Measurements from ENCODE around the gene NECTIN4.
"Not testable (repeated sequence)": the region's sequence is repeated elsewhere in the genome, so short reads cannot be mapped to it uniquely, and the experiment has no call there.

NECTIN4 gene

DNA sequence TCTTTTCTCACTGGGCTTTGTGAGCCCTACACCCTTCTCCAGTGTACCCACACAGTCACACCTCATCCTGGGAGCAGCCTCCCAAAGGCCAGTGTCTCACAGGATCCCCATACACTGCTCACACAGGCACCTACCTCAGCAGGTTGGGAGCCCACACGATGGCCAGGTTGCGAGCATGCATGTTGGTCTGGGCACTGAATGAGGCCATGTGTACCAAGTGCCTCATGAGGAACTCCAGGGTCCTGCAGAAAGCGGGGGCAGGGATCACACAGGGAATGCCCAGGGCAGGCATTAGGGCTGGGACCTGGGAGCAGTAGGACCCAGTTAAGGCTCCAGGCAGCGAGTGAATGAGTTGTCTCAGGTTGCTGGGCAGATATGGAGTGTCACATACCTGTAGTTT is 35.1 kb downstream of the NECTIN4 start:
- no peak for DNase-seq (ENCODE audit: low read depth)

DNA sequence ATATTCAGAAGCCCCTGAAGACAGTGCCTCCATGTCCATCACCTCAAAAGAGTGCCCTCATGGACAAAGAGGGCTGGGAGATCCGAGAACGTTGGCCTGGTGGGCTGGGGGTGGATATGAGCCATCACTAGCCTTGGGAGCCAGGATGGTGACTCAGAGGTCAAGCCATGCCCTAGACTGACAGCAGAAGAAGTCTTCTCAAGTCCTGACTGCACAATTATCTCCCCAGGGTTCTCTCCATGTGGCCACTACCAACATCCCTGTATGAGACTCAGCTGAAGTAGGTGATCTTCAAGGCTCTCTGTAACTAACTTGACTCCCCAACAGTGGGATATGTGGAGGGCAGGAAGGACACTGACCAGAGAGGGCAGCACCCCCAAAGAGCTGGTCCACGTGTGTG is 36.5 kb downstream of the NECTIN4 start:
- DNase-seq (ENCODE audit: low read depth) = no peak

DNA sequence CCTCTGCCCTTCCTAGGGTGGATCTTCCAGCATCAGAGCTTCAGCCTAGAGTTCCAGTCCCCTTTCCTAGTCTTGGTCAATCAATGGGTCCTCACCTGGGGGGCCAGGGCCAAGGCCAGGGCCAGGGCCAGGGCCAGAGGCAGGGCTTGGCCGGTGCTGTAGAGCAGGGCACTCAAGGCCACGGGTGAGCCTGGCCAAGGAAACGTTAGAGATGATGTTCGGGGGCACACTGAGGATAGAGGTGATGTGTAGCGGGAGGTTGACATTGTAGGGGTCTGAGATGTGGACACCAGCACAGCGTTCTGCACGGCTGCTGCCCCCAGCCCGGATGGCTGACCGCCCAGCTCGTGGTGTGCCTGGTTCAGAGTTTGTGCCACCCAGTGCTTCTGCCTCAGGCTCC is 38.1 kb downstream of the NECTIN4 start:
- DNase-seq (ENCODE audit: low read depth) = no peak

DNA sequence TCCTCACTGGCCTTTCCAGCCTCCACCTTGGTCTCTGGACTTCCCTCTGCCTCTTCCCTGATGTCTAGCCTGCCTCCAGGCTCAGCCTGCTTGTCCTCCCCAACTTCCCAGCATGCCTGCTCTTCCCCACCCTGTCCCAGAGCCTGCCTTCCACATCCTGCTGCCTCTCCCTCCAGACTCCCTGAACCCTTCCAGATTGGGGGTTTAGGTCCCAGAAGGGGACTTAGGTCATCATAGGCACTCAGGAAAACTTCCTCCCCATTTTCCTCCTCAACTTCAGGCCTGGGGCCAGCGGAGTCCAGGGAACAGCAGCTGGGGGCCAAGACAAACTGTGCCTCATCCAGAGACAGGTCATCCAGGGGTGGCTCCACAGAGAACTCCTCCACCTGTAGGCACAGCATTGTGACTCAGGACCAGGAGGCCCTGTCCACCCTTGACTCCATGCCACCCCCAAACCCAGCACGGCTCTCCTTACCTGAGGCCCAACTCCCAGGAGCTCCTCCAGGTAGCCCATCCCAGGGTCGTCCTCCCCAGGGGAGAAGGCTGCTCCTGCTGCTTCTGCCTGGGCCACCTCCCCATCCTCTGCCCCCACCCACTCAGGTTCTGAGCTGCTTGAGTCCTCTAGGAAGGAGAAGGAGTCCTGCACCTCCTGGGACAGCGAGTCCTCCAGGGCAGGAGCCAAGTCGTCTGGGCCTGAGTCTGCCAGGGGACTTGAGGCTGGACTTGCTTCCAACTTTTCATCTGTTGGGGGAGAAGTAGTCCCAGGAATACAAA is 40.2 kb downstream of the NECTIN4 start:
- no peak for DNase-seq (ENCODE audit: low read depth)

DNA sequence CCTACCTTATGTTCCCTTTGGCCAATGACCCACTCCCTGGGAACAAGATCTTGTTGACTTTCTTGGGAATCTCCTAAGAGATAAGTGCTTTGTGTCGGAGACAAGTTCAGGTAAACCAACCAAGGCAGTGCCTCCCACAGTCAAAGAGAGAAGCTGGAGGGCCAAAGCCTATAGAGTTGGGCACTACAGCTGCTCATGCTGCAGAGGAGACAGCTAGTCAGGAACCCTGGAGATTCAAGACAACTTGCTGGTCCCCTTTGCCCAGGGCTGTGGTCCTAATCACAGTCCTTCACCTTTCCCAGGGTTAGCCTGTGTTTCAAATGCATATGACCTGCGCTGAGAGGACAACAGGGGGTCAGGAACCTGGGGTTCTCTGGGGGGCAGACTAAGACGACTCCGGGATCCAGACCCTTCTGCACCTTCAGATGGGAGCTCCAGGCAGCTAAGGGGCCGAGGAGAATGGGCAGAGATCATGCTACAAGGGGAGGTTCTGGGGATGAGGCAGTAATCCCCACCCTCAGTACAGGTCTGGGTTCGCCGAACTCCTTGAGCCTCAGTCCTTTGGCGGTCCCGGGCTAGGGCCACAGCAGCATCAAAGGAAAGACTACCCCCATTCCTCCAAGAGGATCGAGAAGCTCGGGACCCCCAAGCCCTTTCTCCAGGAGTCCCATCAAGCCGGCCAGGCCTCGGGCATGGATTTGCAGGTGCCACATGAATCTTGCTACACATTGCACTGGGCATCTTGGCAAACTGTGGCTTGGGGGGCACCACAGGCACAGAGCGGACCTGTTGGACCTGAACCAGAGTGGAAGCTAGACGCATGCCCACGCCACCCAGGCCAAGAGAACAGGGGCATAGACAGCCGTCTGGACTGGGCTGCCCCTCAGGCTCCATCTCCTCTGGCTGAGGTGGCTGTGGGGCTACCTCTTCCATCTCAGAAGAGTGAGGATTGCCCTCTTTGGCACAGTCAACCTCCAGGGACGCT is 41.6 kb downstream of the NECTIN4 start:
- DNase-seq (ENCODE audit: low read depth) = no peak

DNA sequence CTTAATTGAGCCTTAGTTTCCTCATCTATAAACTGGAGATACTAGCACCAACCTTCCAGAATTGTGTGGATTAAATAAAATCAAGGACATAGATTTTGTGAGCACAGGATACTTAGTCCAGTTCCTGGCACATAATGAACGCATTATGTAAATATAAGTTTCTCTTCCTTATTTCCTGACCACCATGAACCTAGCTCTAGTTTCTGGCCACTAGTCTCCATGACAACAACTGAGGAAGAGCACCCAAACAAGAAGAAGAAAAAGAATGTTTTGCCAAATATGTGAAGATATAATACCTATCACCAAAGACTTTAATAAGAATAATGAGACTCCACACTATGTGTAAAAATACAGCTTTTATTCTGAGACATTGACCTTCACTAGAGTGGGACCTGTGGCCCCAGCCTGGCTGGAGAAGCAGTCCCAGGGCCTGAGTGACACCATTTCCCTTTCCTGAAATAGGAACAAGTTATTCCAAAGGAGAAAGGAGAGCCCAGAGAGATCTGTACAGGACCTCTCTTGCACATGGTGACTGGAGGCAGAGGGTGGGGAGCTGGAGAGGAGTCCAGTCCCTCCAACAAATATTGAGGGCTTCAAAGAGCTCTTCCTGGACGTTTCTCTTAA is 42.6 kb downstream of the NECTIN4 start:
- DNase-seq (ENCODE audit: low read depth) = no peak

DNA sequence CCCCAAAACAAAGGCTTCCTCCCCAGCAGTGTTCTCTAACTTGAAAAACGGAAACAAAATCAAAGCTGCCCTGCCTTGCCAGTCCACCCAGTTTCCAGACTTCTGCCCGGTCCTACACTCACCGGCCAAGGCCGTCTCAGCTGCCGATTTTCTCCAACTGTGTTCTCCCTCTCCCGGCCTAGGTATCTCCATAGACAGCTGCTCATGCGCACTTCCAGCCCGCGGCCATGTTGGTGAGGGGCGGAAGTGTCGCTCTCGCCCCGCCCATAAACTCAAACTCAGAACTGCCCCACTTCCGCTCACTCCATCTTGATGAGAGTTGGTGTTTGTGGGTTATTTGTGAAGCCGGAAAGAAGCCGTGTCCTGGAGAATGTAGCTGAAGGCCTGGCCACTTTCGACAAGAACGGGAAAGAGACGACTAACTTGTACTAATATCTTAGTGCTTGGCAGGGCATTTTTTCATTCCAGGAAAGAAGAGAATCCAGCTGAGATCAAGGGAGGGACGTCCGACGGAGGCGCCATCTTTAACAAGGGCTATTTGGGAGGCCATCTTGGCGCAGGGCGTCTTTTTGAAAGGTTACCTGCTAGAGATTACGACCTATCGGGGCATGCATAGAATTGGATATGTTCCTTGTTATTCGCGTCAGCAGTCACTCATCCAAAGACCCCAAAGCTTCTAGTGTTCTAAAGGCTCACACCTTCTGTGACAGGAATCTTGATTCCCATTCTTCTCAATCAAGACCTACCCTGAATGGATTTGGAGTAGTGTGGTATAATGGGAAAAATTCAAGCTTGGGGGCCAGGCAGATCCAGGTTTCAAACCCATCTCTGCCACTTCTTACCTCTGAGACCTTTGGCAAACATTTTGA is 43.4 kb downstream of the NECTIN4 start, which contains the start of gene USF1:
TSS of gene USF1 (minus strand) at position 242 of the 869 bp plus-strand sequence. CDS start 2,702 bp downstream, outside the sequence.
- peak; percentile 90 for DNase-seq (ENCODE audit: low read depth)

DNA sequence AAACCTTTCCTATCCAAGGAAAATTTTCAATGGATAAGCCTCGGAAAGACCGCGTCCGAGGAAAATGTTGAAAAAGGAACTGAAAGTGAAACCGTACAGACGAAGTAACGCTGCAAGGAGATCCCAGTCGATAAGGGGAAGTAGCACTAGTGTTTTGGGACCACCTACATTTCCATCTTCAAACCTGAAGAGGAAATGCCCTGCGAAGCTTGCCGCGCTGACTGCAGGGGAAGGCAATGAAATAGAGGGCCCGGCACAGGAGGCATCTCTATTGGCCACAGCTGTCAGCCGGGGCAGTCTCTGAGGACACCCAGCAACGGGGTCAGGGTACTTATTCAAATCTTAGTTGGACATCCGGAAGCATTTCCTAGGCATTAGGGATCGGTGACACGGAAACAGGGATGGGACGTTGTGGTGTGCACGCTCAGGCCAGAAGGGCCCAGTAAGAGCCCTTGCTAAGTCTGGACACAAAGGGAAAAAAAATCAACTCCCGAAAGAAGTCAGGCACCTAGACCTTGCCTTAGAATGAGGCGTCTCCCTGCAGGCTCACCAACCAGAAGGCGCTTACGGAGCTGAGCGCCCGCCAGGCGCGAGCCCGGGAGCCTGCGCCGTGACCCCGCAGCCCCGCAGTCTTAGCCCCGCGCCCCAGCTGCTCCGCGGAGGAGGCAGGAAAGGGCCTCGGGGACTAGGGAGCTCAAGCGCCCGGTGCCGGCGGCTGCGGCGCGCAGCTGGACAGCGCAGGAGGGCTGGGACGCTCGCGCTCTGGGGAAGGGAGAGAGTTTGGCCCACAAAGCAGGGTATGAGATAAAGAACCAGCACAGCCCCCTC is 44.2 kb downstream of the NECTIN4 start:
- DNase-seq (ENCODE audit: low read depth) = peak; percentile 49

DNA sequence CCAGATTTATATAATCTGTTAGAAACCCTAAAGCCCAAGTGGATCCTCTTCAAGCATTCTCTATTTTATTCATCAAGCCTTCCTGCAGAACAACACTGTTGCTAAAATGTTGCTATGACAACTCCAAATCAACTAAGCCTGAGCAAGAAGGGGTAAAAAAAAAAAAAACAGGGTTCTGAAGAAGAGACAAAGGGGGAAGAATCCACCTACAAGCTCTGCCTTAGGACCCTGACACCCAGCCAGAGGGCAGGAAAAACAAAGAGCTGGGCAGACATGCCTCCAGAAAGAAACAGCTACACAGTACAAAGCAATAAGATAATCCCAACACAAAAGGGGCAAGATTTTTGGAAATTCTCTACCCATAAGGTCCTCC is 44.8 kb downstream of the NECTIN4 start:
- no peak for DNase-seq (ENCODE audit: low read depth)

DNA sequence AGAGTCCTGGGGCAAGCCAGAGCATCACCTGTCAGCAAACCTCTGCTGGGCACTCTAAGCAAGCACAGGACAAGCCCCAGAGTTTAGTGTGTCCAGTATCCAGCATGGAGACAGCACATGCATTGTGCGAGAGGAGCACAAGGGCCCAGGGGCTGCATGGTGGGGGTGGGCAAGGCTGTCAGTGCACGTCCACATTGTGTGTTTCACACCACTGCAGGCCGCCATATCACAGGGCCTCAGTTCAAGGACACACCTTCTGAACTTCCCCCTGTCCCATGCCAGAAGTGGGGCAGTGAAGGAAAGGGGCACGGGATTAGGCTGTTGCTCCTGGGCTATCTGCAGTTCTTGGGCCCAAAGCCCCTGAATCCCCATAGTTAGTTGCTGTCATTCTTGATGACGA is 49.8 kb downstream of the NECTIN4 start:
- DNase-seq (ENCODE audit: low read depth) = no peak

DNA sequence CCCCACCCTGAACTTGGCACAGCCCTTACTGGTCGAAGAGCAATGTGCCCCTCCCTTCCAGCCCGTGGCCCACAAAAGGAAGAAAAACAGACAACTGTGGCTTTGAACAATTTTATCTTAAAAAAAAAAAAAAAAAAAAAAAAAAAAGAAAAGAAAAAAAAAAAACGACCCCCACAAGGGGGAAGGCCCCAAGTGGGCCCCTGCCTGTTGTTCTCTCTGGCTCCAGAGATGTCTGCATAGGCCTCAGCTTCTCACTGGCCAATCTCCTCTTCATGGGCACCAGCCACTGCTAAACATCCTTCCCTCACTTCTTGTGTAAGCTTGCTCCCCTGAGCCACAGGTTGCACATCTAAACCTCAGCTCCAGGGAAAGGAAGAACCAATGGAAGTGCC is 50.2 kb downstream of the NECTIN4 start:
- no peak for DNase-seq (ENCODE audit: low read depth)

DNA sequence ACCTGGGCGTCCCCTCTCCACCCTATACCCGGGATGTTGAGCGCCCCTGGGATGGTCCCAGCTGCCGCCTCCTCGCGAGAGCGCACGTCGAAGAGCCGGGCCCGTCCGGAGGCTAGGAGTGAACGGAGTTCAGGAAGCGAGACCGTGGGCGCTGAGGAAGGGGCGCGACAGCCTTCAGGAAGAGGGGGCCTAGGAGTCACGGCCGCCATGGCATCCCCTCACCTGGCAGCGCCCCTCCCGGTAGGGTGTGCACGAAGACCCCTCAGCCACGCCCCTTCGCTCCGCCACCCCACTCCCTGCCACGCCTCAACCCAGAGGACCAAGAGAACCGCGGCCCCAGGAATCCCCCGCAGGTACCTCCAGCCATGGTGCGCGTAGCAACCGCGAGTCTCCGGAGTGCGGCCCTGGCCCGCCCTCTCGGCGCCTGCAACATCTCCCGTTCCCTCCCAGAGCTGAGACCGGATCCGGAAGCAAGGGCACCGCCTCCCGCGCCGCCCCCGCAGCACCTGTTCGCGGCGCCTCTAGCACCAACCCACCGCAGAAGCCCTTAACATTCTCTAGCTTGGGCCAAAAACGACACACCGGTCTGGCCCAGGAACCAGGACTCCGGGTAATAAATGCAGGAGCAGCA is 50.7 kb downstream of the NECTIN4 start, which contains the start of gene TSTD1:
TSS of gene TSTD1 (minus strand) at position 442 of the 631 bp plus-strand sequence. CDS start at position 367, 75 bp downstream.
- peak; percentile 82 for DNase-seq (ENCODE audit: low read depth)

DNA sequence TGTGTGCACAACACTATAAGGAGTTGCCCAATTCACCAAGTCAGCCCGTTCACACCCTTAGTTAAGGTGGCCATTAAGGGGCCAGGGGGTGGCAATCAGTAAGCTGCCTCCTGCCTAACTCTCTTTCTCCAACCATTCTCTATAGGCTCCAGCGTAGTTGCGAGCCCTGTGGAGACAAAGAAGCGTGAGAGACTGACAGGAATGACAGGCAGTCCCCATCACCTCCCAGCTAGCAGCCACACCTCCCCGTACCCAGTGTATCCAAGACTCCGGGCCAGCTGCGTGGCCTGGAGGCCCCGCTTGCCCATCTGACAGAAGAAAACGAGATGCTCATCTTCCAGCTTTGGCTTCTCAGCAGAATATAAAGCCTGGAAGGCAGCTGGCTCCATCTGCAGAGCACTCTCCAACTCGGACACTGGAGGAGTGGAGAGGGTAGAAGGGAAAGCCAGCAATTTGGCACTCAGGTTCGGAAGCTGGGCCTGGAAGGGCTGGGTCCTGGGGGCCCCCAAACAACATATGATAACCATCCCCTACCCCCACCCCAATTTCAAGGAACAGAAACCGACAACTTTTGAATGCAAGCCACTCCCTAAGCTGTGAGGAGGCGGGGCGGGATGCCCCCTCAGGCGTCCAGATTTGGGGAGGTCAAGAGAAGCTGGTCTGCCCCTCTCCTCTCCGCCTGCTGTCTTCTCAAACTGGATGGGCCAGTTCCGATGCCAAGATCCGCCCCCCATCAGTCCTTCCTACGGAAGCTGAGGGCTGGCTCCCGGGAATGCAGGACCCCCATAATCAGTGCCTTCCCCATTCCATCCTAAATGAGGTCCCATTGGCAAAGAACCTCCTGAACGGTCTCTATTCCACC is 51.5 kb downstream of the NECTIN4 start:
- DNase-seq (ENCODE audit: low read depth) = no peak

DNA sequence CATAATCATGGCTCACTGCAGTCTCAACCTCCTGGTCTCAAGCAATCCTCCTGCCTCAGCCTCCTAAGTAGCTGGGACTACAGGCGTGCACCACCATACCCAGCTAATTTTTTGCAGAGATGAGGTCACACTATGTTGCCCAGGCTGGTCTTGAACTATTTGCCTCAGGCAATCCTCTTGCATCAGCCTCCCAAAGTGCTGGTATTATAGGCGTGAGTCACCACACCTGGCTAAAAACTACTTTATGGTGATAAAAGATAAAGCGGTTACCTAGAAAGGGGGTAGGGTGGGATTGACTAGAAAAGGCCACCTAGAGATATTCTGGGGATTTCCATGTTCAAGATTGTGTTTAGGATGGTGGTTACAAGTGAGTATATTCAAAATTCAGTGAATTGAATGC is 55.6 kb downstream of the NECTIN4 start:
- no peak for DNase-seq (ENCODE audit: low read depth)

DNA sequence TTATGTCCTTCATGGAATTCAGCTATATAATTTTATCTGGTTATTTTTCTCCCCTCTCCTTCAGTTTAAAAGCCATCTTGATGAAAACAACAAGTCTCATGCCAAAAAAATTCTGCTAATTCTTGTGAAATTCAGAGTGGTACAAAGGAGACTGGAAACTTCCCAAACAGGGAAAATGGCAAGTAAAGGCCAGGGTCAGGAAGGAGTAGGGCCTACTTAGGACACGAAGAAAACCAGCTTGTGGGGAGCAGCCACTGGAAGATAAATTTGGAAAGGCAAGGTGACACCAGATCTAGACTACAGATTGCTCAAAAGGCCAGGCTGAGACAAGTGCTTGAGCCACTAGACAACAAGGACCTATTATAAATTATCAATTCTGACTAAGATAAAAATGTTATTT is 56.9 kb downstream of the NECTIN4 start:
- DNase-seq (ENCODE audit: low read depth) = no peak

DNA sequence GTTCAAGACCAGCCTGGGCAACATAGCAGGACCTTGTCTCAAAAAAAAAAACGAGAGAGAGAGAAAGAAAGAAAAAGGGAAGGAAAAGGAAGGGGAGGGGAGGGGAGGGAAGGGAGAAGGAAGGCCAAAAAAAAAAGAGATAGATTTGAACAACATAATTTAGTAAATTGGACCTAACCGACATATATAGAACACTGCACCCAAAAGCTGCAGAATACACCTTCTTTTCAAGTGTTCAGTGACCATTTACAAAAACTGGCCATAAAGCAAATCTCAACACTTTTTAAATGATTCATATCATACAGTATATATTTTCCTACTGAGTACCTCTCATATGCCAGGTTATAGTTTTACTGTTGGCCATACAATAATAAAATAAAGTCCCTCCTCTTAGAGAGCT is 57.5 kb downstream of the NECTIN4 start:
- DNase-seq (ENCODE audit: low read depth) = no peak

DNA sequence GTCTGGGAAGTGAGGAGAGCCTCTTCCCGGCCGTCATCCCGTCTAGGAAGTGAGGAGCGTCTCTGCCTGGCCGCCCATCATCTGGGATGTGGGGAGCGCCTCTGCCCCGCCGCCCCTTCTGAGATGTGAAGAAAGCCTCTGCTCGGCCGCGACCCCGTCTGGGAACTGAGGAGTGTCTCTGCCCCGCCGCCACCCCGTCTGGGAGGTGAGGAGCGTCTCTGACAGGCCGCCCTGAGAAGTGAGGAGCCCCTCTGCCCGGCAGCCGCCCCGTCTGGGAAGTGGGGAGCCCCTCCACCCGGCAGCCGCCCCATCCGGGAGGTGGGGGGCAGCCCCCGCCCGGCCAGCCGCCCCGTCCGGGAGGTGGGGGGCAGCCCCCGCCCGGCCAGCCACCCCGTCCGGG is 59.9 kb downstream of the NECTIN4 start:
- DNase-seq (ENCODE audit: low read depth) = not testable (repeated sequence)

DNA sequence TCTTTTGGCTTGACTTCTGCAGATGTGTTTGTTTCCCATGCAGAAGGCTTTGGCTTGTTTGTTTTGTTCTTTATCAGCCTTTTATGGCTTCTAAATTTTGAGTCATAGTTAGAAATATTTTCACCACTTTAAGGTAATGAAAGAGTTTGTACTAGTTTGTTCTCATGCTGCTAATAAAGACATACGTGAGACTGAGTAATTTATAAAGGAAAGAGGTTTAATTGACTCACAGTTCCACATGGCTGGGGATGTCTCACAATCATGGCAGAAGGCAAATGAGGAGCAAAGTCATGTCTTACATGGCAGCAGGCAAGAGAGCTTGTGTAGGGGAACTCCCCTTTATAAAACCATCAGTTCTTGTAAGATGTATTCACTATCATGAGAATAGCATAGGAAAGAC is 62.4 kb downstream of the NECTIN4 start:
- DNase-seq (ENCODE audit: low read depth) = not testable (repeated sequence)

DNA sequence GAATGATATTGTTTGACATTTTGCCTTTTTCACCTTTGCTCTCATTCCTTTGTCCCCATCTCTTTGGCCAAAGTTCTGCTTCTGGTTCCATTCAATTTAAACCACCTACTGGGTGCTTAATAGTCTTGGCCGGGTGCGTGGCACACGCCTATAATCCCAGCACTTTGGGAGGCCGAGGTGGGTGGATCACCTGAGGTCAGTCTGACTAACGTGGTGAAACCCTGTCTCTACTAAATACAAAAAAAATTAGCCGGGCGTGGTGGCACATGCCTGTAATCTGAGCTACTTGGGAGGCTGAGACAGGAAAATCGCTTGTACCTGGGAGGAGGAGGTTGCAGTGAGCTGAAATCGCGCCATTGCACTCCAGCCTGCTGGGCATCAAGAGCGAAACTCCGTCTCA is 66.9 kb downstream of the NECTIN4 start:
- DNase-seq (ENCODE audit: low read depth) = not testable (repeated sequence)

All from activated T-cell treated with anti-CD3 and anti-CD28 coated beads for 48 hours (primary cell).